GM13977 (cell line): Measurements from ENCODE around the gene PARL.

ENCODE experiments used
- DNase-seq: peaks from one replicate; pipeline ENCODE4 v3.0.0; 2012; ENCODE audit warnings: low spot score
- CTCF ChIP-seq: IDR thresholded peaks from 2 replicates; pipeline ENCODE4 v1.5.1; 2012; ENCODE audit warnings: mild to moderate bottlenecking, control low read depth; ENCODE audit not compliant: insufficient read depth; ENCODE audit errors: extremely low read depth, missing control alignments
- in situ Hi-C: fragments of 300-500 bp; cut with MboI; formaldehyde crosslinking; loops from one replicate; pipeline ENCODE4 v1.12.0; 2022; ENCODE audit warnings: low sequenced_read_pairs, low pct_unique_long_range_greater_than_20kb, mixed read lengths, inconsistent platforms; ENCODE audit not compliant: unreplicated experiment

Gene PARL

GRCh38 chr3:183896184-183896583 is 11.5 kb upstream of the PARL start:
- no peak for TF ChIP-seq CTCF
- in situ Hi-C loops = loop anchor here (25.0 kb wide), 1 partner anchor 341 kb away; the partner anchor contains the start of genes ALG3, EEF1AKMT4 and VWA5B2
- DNase-seq = no peak

GRCh38 chr3:183895774-183896173 is 11.1 kb upstream of the PARL start:
- TF ChIP-seq CTCF = no peak
- in situ Hi-C loops = loop anchor here (25.0 kb wide), 1 partner anchor 342 kb away; the partner anchor contains the start of genes ALG3, EEF1AKMT4 and VWA5B2
- no peak for DNase-seq

- peak; percentile 85 for DNase-seq
- peak; percentile 86 for TF ChIP-seq CTCF
- in situ Hi-C loops = loop anchor here (25.0 kb wide), 1 partner anchor 342 kb away; the partner anchor contains the start of genes ALG3, EEF1AKMT4 and VWA5B2
Observed at GRCh38 chr3:183895296-183895695, 10.6 kb upstream of the PARL start.

GRCh38 chr3:183892610-183893214 is 8.0 kb upstream of the PARL start:
- in situ Hi-C loops = loop anchor here (25.0 kb wide), 1 partner anchor 345 kb away; the partner anchor contains the start of genes ALG3, EEF1AKMT4 and VWA5B2
- TF ChIP-seq CTCF = no peak
- DNase-seq = no peak

GRCh38 chr3:183885766-183886165 is 1.1 kb upstream of the PARL start:
- in situ Hi-C loops = loop anchor here (25.0 kb wide), 1 partner anchor 352 kb away; the partner anchor contains the start of genes ALG3, EEF1AKMT4 and VWA5B2
- DNase-seq = no peak
- no peak for TF ChIP-seq CTCF

GRCh38 chr3:183884097-183884426 is 618 bp downstream of the PARL start:
- TF ChIP-seq CTCF = no peak
- in situ Hi-C loops = loop anchor here (25.0 kb wide), 1 partner anchor 353 kb away; the partner anchor contains the start of genes ALG3, EEF1AKMT4 and VWA5B2
- no peak for DNase-seq
